NOMO-1 treated with DMSO at 0.1 percent for 48 hours (cell line): ENCODE measurements around the gene GARIN3.

Experiments used
- DNase-seq: peaks from one replicate; lab custom pipeline; 2025; ENCODE audit not compliant: unreplicated experiment; lab: John Stamatoyannopoulos, UW

Gene GARIN3

DNA sequence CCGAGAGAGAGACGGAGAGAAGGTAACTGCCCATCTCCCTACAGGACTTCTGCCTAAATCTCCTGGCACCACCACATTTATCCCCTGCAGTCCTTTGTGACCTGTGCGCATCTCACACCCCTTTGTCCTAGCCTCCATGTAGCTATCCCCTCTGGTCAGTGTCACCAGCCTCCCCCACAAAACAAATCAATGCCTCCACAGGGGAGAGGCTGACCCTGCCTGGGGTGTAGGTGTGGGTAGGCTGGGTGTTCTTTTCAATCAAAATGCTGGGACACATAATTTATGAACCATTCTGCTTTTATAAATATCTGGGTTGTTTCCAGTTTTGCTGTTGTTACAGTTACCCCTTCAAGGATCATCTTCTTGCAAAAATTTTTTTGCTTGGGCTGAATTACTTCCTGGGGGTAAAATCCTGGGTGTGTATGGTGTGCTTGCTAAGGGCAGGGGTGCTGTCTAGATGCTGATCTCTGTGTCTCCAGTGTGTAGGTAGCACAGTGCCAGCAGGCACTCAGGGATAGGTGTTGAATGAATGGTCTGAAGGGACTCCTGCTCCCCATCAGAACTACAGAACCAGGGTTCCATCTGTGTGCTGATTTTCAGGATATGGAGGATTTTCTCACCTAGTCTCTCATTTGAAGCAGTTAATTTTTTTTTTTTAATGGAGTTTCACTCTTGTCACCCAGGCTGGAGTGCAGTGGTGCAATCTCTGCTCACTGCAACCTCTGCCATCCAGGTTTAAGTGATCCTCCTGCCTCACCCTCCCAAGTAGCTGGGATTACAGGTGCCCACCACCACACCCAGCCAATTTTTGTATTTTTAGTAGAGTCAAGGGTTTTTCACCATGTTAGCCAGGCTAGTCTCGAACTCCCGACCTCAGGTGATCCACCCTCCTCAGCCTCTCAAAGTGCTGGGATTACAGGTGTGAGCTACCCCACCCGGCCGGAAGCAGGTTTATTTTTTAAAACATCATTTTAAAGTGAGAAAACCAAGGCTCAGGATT is at the start of gene GARIN3:
GARIN3 (minus strand) TSS at position 51 of the 1,000 bp plus-strand sequence. CDS start 96 bp downstream, outside the sequence.
- DNase-seq, result no peak

DNA sequence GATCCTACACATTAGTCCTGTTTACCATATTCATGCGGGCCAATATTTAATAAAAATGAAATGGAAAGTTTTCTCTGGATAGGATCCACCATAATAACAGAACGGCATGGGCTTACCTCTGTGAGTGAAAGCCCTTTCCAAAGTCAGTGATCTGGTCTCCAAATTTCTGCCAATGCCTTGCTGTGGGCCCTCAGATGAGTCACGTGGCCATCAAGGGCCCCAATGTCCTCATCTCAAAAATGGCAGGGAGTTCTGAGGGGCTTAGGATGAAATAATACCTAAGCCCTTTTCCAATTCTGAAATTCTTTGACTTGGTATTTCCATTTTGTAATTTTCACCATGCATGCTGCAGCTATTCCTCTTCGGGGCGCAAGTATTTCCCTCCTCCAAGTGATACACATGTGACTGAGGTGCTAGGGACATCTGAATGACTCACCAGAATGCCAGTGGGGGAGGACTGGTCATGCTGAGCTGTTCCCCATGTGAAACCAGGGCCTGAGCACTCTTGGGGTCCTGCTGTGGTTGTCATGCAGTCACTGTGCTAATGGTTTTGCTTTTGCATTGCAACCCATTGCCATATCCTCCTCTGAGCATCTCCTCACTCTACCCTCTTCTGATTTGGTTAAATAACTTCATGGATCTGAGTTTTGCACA is 49.6 kb upstream of the GARIN3 start:
- DNase-seq, result no peak

DNA sequence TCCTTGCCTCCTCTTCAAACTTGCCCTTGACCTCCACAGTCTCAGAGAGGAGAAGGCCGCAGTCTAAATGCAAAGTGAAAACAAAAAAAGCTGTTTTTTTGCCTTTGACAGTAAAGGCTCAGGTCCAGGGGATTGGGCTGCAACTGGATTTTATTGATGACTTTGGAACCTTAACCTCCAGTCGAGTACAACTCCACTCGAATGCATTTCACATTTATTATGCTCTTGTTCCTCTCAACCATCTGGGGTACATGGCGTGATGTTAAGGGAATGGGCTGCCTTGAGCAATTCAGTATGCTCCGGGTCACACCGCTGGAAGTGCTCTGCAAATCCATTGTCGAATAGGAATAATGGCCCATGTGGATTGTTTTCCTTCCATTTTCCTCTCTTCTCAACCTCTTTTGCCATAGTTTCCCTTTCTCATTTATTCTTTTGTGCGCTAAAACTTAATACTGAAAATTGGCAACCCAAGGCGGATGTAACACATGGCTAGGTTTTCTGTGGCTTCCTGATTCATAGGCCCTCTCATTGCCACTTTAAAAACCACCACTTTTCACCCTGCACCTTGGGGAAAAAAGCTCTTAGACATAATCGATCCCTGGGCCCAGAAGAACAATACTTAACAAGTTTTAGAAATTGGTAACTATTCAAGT is 48.9 kb upstream of the GARIN3 start:
- DNase-seq, result no peak

DNA sequence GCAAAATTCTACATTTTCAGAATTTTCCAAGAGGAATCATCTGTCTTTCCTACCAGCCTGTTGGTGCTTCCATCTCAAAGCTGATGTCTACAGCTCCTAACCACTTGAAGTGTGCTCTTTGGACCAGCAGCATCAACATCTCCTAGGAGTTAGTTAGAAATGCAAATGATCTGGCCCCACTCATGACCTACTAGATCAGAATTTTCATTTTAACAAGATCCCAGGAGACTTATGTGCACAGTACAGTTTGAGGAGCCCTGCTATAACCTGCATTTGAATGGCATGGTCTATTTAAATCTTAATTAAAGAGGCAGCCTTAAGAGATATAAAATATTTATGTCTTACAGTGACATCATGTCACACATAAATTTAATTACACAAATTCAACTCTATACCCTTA is 48.4 kb upstream of the GARIN3 start:
- no peak for DNase-seq

DNA sequence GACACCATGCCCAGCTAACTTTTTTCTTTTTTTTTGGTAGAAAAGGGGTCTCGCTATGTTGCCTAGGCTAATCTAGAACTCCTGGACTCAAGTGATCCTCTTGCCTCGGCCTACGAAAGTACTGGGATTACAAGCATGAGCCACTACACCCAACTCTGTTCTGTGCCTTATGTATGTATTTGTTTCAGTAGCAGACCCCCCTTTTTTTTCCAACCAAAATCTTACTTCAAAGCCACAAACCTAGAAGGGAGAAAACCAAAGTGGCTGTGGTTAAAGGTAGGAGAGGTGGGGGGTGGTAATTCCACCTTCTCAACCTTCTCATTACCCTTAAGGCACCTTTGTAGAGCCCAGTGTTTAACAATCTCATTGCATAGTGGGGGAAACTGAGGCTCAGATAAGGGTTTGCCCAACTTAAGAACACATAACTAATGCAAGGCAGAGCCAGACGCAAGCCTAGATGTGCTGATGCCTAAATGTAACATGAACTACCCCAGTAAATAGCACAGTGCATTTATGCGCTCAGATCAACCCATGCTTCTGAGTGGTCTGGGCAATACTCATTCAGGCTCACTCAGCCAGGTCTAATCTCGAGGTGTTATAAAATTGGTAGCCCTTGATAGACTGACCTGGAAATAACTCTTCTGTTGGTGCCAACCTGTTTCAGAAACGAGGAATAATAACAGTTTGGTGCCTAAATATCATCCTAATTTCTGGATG is 47.6 kb upstream of the GARIN3 start:
- no peak for DNase-seq

DNA sequence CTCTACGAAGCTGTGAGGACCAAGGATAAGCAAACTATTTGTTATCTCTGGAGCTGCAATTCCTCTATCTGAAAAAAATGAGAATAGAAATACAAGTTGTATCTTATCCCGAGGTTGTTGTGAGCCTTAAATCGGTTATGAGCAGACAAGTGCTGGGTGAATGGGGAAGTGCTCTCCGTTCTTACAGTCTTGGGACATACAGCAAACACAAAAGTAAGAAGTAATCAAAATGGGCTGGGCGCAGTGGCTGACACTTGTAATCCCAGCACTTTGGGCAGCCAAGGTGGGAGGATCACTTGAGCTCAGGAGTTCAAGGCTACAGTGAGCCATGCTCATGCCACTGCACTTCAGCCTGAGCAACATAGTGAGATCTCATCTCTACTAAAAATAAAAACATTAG is 46.2 kb upstream of the GARIN3 start:
- peak; percentile 70 for DNase-seq

DNA sequence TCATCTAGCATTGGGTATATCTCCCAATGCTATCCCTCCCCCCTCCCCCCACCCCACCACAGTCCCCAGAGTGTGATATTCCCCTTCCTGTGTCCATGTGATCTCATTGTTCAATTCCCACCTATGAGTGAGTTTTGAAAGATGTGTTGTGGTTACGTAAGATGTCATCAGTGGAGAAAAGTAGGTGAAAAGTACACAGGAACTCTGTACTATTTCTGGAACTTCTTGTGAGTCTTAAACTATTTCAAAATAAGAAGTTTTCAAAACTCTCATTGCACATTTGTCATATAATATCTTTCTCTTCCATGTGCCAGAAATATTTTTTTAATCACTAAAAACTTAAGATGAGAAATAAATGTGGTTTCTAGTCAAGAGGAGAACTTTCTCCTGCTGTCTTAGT is 44.6 kb upstream of the GARIN3 start:
- DNase-seq, result peak; percentile 34

DNA sequence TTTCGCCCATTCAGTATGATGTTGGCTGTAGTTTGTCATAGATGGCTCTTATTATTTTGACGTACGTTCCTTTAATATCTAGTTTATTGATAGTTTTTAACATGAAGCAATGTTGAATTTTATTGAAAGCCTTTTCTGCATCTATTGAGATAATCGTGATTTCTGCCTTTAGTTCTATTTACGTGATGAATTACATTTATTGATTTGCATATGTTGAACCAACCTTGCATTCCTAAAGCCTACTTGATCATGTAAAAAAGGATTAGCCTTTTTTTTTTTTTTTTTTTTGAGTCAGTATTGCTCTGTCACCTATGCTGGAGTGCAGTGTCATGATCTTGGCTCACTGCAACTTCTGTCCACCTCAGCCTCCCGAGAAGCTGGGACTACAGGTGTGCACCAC is 39.6 kb upstream of the GARIN3 start:
- DNase-seq, result no peak

DNA sequence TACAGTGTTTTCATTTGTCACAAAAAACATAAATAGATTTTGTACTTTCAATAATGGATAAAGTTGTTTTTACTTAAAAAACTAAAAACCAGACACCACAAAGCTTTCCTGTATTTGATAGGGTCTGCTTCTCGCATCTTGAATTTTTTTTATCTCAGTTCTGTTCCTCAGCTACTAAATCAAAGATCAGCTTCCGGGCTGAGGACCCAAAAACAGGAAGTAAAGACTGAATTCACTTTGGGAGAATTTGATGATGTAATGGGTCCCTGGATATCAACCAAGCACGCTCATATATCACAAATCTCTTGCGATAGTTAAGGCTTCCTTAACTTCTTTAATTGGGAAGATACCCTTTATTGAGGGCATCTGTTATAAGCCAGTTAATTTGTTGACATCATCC is 38.7 kb upstream of the GARIN3 start:
- DNase-seq, result peak; percentile 75

DNA sequence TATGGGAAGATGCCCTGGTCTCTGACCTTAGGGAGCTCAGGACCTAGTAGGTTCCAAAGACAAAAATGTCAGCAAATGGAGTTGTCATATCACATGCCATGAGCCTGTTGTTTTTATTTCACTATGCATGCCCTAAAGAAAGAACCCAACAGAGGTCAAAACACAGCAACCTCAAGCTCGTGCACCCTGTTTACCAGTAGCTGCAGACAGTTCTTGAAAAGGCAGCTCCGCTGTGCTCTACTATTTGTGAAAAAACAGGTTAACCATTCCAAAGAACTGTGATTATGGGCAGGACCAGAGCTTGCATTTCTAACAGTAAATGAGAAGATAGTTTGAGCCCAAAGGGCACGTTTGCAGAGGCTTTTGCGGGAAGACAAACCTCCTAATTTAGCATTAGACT is 37.4 kb upstream of the GARIN3 start:
- no peak for DNase-seq

DNA sequence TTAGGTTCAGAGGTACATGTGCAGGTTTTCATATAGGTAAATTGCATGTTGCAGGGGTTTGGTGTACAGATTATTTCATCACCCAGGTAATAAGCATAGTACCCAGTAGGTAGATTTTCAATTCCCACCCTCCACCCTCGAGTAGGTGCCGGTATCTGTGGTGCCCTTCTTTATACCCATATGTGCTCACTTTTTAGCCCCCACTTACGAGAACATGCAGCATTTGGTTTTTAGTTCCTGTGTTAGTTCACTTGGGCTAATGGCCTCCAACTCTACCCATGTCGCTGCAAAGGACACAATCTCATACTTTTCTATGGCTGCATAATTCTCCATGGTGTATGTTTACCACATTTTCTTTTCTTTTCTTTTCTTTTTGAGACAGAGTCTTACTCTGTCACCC is 35.8 kb upstream of the GARIN3 start:
- DNase-seq, result no peak

DNA sequence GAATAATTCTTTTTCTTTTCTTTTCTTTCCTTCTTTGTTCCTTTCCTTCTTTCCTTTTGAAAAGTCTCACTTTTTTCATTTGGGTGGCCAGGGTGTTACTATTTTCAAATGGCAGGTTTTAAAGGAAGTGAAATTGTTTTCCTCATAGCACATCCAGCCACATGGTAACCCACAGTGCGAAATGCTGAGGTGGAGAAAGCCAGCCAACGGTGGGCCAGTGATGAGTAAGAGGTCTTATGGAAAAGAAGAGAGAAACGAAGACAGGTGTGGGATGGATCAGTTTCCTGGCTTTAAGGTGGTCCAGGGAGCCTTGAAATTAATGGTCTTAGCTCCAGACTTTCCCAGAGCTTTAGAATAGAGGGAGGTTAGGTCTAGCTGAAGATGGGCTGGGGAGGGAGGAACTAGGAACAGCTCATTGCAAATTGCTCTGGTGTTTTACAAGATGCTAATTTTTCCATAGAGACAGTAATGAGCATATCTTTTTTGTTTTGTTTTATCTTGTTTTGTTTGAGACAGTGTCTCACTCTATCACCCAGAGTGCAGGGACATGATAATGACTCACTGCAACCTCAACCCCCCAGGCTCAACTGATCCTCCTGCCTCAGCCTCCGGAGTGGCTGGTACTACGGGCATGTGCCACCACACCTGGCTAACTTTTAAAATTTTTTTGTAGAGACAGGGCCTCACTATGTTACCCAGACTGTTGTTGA is 32.4 kb upstream of the GARIN3 start:
- peak; percentile 11 for DNase-seq

DNA sequence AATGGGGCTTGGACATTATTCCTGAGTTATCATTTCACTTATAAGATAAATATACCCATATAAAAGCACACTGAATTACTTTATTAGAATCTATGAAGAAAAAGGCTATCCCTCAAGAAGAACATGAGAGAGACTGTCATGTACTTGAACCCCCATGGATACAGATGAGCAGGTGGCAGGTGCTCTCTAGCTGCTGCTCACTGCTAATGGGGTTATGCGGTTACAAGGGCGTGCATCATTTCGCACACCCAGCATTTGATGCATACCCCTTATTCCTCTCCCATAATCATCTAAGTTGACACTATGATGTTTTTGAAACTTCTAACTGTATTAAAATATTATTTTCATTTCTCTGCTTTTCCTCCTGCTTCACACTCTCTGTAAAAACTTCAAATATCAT is 31.0 kb upstream of the GARIN3 start:
- DNase-seq, result no peak

DNA sequence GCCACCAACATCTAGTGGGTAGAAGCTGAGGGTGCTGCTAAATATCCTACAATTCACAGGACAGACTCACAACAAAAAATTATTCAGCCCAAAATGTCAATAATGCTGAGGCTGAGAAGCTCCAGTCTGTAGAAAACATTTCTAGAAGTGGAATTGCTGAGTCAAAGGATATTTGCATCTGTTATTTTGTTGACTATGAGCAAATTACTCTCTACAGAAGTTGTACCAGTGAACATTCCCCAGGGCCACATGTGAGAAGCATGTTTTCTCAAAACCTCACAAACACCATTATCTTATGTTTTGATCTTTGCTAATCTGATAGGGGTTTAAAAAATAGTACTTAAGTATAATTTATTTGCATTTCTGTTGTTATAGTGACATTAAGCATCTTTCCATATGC is 30.0 kb upstream of the GARIN3 start:
- DNase-seq, result no peak

DNA sequence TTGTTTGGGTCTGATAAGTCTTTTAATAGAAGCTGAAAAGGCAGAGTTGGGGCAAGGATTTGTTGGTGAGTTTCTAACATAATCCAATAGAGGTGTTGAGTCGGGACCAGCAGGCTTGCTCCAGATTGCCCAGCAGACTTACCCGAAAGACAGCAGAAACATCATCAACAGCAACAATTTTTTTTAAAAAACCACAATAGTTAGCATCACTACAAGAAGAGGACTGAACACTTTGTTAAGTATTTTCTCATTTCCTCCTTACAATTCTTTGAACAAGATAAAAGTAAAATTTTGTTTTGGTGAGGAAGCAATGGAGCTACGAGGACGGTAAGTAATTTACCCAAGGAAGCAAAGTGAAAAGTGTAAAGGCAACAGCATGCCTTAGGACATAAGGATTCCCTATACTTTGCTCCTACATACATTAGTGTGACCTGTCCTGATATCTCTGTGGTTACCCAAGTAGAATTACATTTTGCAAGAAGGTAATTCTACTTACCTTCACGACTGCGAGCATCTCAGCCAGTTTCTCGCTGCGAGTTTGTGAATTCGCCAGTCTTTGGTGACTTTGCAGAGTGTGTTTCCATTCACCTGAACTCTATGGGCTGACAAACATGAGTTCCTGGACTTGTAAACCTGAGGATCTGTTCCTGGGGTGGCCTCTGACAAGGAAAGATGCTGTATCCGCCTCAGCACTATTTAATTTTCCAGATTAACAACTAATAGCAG is 27.8 kb upstream of the GARIN3 start:
- DNase-seq, result no peak

DNA sequence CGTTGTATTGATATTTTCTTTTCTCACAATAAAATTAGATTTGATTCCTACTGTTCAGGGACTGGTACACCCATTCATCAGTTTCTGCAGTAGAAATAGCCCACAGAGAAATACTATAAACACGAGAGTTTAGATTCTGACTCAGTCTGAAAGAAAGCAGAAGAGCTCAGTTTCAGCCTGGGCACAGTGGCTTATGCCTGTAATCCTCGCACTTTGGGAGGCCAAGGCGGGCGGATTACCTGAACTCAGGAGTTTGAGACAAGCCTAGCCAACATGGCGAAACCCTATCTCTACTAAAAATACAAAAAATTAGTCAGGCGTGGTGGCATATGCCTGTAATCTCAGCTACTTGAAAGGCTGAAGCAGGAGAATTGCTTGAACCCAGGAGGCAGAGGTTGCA is 23.2 kb upstream of the GARIN3 start:
- DNase-seq, result no peak

DNA sequence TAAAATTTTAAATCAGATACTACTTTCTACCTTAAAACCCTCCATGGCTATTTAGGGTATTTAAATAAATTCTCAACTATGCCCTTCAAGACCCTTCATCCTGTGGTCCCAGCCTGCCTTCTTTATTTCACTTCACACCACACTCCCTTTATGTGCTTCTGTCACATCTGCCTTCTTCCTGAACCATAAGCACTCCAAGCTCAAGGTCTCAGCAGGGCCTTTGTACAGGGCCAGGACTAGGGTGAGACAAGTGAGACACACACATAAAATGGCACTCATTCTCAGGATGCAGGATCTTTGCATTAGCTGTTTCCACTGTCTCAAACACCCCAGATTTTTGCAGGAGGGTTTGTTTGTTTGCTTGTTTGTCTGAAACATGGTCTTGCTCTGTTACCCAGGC is 22.2 kb upstream of the GARIN3 start:
- no peak for DNase-seq

DNA sequence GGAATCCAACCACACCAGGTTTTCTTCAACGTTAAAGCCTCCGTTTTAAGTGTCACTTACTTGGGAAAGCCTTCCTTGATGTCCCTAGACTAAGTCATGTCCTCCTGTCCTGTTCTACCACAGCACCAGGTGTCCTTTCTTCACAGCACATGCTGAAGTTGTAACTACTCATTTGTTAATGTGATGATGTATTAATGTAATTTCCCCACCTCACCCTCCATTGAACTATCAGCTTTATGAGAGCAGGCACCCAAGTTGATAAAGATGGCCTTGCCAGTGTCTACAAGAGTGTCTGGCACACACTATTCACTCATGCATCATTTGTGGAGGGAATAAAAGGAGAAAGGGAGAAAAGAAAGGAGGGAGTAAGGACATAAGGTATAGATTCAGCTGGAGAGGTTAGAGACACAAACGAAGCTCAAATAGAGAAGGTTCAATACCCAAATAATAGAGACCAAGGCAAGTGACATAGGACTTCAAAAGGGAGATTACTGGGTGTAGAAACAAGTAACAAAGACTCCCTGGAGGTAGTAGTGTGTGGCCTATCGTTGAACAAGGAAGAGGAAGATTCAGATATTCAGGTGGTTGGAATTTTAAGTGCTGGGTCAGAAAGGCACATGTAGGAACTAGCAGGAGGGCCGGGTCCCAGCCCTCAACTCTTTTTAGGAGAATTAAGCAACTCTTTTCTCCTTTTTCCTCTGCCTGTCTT is 21.1 kb upstream of the GARIN3 start:
- no peak for DNase-seq

DNA sequence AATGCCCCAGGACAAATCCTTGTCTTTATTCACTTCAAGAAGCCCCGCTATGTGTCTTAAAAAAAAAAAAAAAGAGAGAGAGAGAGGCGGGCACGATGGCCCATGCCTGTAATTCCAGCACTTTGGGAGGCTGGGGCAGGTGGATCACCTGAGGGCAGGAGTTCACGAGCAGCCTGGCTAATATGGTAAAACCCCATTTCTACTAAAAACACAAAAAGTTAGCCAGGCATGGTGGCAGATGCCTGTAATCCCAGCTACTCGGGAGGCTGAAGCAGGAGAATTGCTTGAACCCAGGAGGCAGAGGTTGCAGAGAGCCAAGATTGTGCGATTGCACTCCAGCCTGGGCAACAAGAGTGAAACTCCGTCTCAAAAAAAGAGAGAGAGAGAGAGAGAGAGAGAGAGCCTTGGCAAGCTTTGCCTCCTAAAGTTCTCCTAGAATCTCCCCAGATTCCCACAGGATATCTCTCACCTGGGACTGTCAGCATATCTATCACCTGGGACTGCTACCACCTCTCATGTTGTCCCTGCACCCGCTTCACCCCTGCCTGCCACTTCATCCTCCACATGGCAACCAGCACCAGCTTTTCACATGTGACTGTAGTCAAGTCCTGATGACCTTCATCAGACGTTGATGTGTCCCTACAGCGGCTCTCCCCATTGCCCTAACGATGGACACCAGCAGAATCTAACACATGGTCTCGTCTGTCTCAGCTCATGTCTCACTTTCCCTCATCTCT is 20.4 kb upstream of the GARIN3 start:
- DNase-seq, result no peak
